22Rv1 (cell line): ENCODE data around the gene LAT.

Experiments
- CTCF ChIP-seq: fragments of 450-650 bp; IDR thresholded peaks from 2 replicates; pipeline ENCODE4 v1.5.1; 2017; ENCODE audit warnings: mild to moderate bottlenecking
- ZFX ChIP-seq: fragments of 450-650 bp; IDR thresholded peaks from 2 replicates; pipeline ENCODE4 v1.6.1; 2017; ENCODE audit warnings: antibody characterized with exemption, borderline replicate concordance

- TF ChIP-seq CTCF, result no peak
- TF ChIP-seq ZFX, result no peak
Observed at GRCh38 chr16:28946681-28947080, 38.2 kb upstream of the LAT start.
